Endothelial cell of umbilical vein (primary cell): ENCODE data around the gene MAN2A1.

Experiments used
- CTCF ChIP-seq, 2 donors: IDR thresholded peaks; 1 replicate in 1 of 2; 2 replicates in 1 of 2; pipeline ENCODE4 v1.5.1; 2011; ENCODE audit warnings: low read length in 2 of 2, mild to moderate bottlenecking in 2 of 2, moderate library complexity in 2 of 2, control low read depth in 1 of 2, inconsistent platforms in 1 of 2, low read depth in 1 of 2; ENCODE audit not compliant: insufficient read depth in 1 of 2; ENCODE audit errors: extremely low read depth in 1 of 2
- MYC ChIP-seq: IDR thresholded peaks from one replicate; pipeline ENCODE4 v1.6.1; 2011; ENCODE audit warnings: mild to moderate bottlenecking, low read depth, low read length
- POLR2A ChIP-seq: IDR thresholded peaks from 2 replicates; pipeline ENCODE4 v1.6.1; 2012; ENCODE audit warnings: low read depth, mild to moderate bottlenecking, control low read depth, low read length
- POLR2AphosphoS5 ChIP-seq: IDR thresholded peaks from 2 replicates; pipeline ENCODE4 v1.6.1; 2012; ENCODE audit warnings: low read depth, mild to moderate bottlenecking, control low read depth, low read length, moderate library complexity; ENCODE audit not compliant: insufficient read depth
- TF ChIP-seq, protein P1 (sequence below): IDR thresholded peaks from 2 replicates; pipeline ENCODE4 v1.6.1; 2011; ENCODE audit not compliant: insufficient read depth, insufficient read length

DNA sequence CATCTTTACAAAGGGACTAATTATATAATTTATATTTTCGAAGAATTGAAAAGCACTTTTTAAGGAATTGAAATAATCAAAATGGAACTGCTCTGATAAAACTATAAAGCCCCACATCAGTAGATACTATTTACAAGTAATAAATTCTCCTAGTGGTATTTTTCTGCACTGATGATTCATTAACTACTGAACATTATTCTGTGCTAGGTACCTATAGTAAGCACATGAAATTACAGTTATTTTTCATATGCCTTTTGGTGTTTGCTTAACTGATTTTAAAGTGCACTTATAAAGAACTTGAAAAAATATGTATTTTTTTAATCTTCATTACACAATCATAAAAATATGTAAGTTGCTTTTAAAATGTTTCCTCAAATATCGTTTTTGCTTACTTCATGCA is 123.0 kb downstream of the MAN2A1 start:
- TF ChIP-seq CTCF (IDR thresholded peaks at IDR 0.05; ENCODE audit: extremely low read depth in 1 of 2, insufficient read depth in 1 of 2, low read depth in 1 of 2, low read length in 2 of 2): no peak
- TF ChIP-seq POLR2A: no peak
- TF ChIP-seq, protein P1, sequence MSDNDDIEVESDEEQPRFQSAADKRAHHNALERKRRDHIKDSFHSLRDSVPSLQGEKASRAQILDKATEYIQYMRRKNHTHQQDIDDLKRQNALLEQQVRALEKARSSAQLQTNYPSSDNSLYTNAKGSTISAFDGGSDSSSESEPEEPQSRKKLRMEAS: no peak
- TF ChIP-seq POLR2AphosphoS5: no peak
- TF ChIP-seq MYC: no peak
